Measurements from ENCODE around the gene FAM174B.

- TF ChIP-seq, protein P1, sequence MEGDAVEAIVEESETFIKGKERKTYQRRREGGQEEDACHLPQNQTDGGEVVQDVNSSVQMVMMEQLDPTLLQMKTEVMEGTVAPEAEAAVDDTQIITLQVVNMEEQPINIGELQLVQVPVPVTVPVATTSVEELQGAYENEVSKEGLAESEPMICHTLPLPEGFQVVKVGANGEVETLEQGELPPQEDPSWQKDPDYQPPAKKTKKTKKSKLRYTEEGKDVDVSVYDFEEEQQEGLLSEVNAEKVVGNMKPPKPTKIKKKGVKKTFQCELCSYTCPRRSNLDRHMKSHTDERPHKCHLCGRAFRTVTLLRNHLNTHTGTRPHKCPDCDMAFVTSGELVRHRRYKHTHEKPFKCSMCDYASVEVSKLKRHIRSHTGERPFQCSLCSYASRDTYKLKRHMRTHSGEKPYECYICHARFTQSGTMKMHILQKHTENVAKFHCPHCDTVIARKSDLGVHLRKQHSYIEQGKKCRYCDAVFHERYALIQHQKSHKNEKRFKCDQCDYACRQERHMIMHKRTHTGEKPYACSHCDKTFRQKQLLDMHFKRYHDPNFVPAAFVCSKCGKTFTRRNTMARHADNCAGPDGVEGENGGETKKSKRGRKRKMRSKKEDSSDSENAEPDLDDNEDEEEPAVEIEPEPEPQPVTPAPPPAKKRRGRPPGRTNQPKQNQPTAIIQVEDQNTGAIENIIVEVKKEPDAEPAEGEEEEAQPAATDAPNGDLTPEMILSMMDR (IDR thresholded peaks at IDR 0.05): no peak
- TF ChIP-seq POLR2A (IDR thresholded peaks at IDR 0.05) (no peak), POLR2AphosphoS5 (IDR thresholded peaks at IDR 0.05) (no peak)
These were observed 16.5 kb upstream of the FAM174B start for GRCh38 chr15:92672102-92672501.
